SK-N-SH treated with all-trans-retinoic acid at 6 μM for 48 hours (cell line): ENCODE measurements around the gene SNX15.
A peak's percentile ranks its signal among the peaks of the same experiment; 100 is the strongest.

Experiments used
- ATAC-seq: fragments of 200-7000 bp; cut with Tn5 transposase; 3 replicates; pipeline ENCODE4 v1.9.1; 2020; ENCODE audit warnings: mild to moderate bottlenecking, moderate library complexity
- ARNTL ChIP-seq: fragments of 450-650 bp; formaldehyde crosslinking; IDR thresholded peaks from 2 replicates; pipeline ENCODE4 v1.5.0; 2020; ENCODE audit warnings: low read depth, mild to moderate bottlenecking, moderate library complexity, borderline replicate concordance
- BACH2 ChIP-seq: fragments of 250-450 bp; sonication (Bioruptor Pico); IDR thresholded peaks from 2 replicates; pipeline ENCODE4 v1.9.0; 2021; ENCODE audit warnings: mild to moderate bottlenecking, borderline replicate concordance
- CSDC2 ChIP-seq: fragments of 250-450 bp; sonication (Bioruptor Pico); IDR thresholded peaks from 2 replicates; pipeline ENCODE4 v1.5.0; 2020; ENCODE audit warnings: mild to moderate bottlenecking, moderate library complexity
- CSRNP3 ChIP-seq: fragments of 250-450 bp; sonication (Bioruptor Pico); IDR thresholded peaks from 2 replicates; pipeline ENCODE4 v1.5.1; 2021; ENCODE audit warnings: mild to moderate bottlenecking, moderate library complexity
- ESRRG ChIP-seq: fragments of 250-450 bp; sonication (Bioruptor Pico); IDR thresholded peaks from 2 replicates; pipeline ENCODE4 v1.6.1; 2021; ENCODE audit warnings: mild to moderate bottlenecking
- GLIS3 ChIP-seq: fragments of 250-450 bp; sonication (Bioruptor Pico); IDR thresholded peaks from 2 replicates; pipeline ENCODE4 v1.5.0; 2020; ENCODE audit warnings: mild to moderate bottlenecking, moderate library complexity
- ISL1 ChIP-seq: fragments of 250-450 bp; sonication (Bioruptor Pico); IDR thresholded peaks from 2 replicates; pipeline ENCODE4 v2.1.2; 2022; ENCODE audit warnings: mild to moderate bottlenecking, moderate library complexity
- OSR1 ChIP-seq: fragments of 250-450 bp; sonication (Bioruptor Pico); IDR thresholded peaks from 2 replicates; pipeline ENCODE4 v1.8.0; 2022; ENCODE audit warnings: moderate library complexity, mild to moderate bottlenecking, inconsistent platforms
- PATZ1 ChIP-seq: fragments of 250-450 bp; sonication (Bioruptor Pico); IDR thresholded peaks from 2 replicates; pipeline ENCODE4 v1.8.0; 2020; ENCODE audit warnings: mild to moderate bottlenecking, moderate library complexity, borderline replicate concordance
- POU6F1 ChIP-seq: fragments of 250-450 bp; sonication (Bioruptor Pico); IDR thresholded peaks from 2 replicates; pipeline ENCODE4 v1.8.0; 2021; ENCODE audit warnings: low read depth, mild to moderate bottlenecking, moderate library complexity, borderline replicate concordance
- PPARA ChIP-seq: fragments of 250-450 bp; sonication (Bioruptor Pico); IDR thresholded peaks from 2 replicates; pipeline ENCODE4 v1.5.0; 2020; ENCODE audit warnings: mild to moderate bottlenecking, borderline replicate concordance
- RARB ChIP-seq: fragments of 250-450 bp; sonication (Bioruptor Pico); IDR thresholded peaks from 2 replicates; pipeline ENCODE4 v1.8.0; 2021; ENCODE audit warnings: mild to moderate bottlenecking, moderate library complexity
- SNAI2 ChIP-seq: fragments of 250-450 bp; sonication (Bioruptor Pico); IDR thresholded peaks from 2 replicates; pipeline ENCODE4 v1.5.0; 2020; ENCODE audit warnings: mild to moderate bottlenecking, moderate library complexity
- TCF4 ChIP-seq: fragments of 250-450 bp; sonication (Bioruptor Pico); IDR thresholded peaks from 2 replicates; pipeline ENCODE4 v1.8.0; 2021; ENCODE audit warnings: mild to moderate bottlenecking, moderate library complexity, borderline replicate concordance
- TOX ChIP-seq: fragments of 250-450 bp; sonication (Bioruptor Pico); IDR thresholded peaks from 2 replicates; pipeline ENCODE4 v1.8.0; 2021; ENCODE audit warnings: mild to moderate bottlenecking, moderate library complexity, borderline replicate concordance
- TSHZ2 ChIP-seq: fragments of 250-450 bp; sonication (Bioruptor Pico); IDR thresholded peaks from 2 replicates; pipeline ENCODE4 v1.5.0; 2020; ENCODE audit warnings: mild to moderate bottlenecking, moderate library complexity
- ZC3H10 ChIP-seq: fragments of 250-450 bp; sonication (Bioruptor Pico); IDR thresholded peaks from 2 replicates; pipeline ENCODE4 v1.5.1; 2021; ENCODE audit warnings: mild to moderate bottlenecking, moderate library complexity
- ZFP30 ChIP-seq: fragments of 450-650 bp; formaldehyde crosslinking; IDR thresholded peaks from 2 replicates; pipeline ENCODE4 v1.5.0; 2022; ENCODE audit warnings: mild to moderate bottlenecking, moderate library complexity
- ZNF565 ChIP-seq: fragments of 450-650 bp; formaldehyde crosslinking; conservative IDR thresholded peaks from 2 replicates; pipeline ENCODE4 v1.5.0; 2020; ENCODE audit warnings: low read depth, mild to moderate bottlenecking, moderate library complexity
- ZNF70 ChIP-seq: fragments of 450-650 bp; formaldehyde crosslinking; IDR thresholded peaks from 2 replicates; pipeline ENCODE4 v1.5.0; 2020; ENCODE audit warnings: mild to moderate bottlenecking, moderate library complexity
- ZNF8 ChIP-seq: fragments of 450-650 bp; formaldehyde crosslinking; IDR thresholded peaks from 2 replicates; pipeline ENCODE4 v1.5.0; 2020; ENCODE audit warnings: mild to moderate bottlenecking, moderate library complexity

SNX15 gene

GRCh38 chr11:65084598-65085375 lies 57.5 kb downstream of the SNX15 start:
- no peak for TF ChIP-seq GLIS3
- no peak for TF ChIP-seq PPARA (CRISPR knock-in tag)
- no peak for TF ChIP-seq ZNF70
- no peak for TF ChIP-seq TSHZ2
- no peak for TF ChIP-seq ESRRG (CRISPR knock-in tag)
- no peak for TF ChIP-seq CSRNP3 (CRISPR knock-in tag)
- no peak for TF ChIP-seq ZC3H10 (CRISPR knock-in tag)
- no peak for TF ChIP-seq TOX (CRISPR knock-in tag)
- TF ChIP-seq RARB = no peak
- peak; percentile 29 for ATAC-seq

GRCh38 chr11:65085446-65085845 lies 58.2 kb downstream of the SNX15 start:
- TF ChIP-seq ESRRG (CRISPR knock-in tag) (no peak), BACH2 (CRISPR knock-in tag) (no peak), ZNF565 (no peak), SNAI2 (CRISPR knock-in tag) (no peak), ZFP30 (CRISPR knock-in tag) (no peak), TSHZ2 (no peak), CSDC2 (CRISPR knock-in tag) (no peak), CSRNP3 (CRISPR knock-in tag) (no peak), ZNF8 (CRISPR knock-in tag) (no peak), POU6F1 (CRISPR knock-in tag) (no peak), PATZ1 (CRISPR knock-in tag) (no peak), OSR1 (CRISPR knock-in tag) (no peak), TOX (CRISPR knock-in tag) (no peak), ZNF70 (no peak), ARNTL (CRISPR knock-in tag) (no peak), TCF4 (CRISPR knock-in tag) (no peak), ISL1 (CRISPR knock-in tag) (no peak), ZC3H10 (CRISPR knock-in tag) (no peak), PPARA (CRISPR knock-in tag) (no peak)
- no peak for ATAC-seq
